HG03565 (cell line): ENCODE measurements around the gene RBM20.
"Not testable (repeated sequence)": the region's sequence is repeated elsewhere in the genome, so short reads cannot be mapped to it uniquely, and the experiment has no call there.

Source experiments
- ATAC-seq: cut with Tn5 transposase; IDR thresholded peaks from one replicate; pipeline ENCODE4 v1.9.1; 2021; ENCODE audit warnings: mild to moderate bottlenecking, moderate library complexity; ENCODE audit not compliant: unreplicated experiment

Gene RBM20

DNA sequence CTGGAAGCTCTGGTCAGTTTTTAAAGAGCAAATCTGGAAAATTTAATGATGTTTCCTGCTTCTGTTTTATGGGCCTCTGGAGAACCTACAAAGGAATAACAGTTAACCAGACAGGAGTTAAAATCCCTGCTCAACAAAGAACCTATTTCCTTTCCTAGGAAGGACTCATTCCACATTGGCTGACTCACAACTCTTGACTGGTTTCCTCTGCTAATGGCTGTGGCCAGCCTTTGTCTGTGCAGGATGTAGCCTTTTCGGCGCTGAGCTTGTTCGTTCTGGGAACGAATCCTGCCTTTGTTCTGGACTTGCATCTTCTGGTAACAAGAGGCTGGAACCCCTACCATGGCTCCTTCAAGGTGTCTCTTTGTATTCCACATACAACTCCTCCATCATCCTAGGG, 114.8 kb downstream of the RBM20 start:
- no peak for ATAC-seq

- no peak for ATAC-seq
Measured at GRCh38 chr10:110759523-110759922, 115.4 kb downstream of the RBM20 start.

GRCh38 chr10:110762109-110762848, 118.1 kb downstream of the RBM20 start:
- ATAC-seq = no peak

- no peak for ATAC-seq
Measured at GRCh38 chr10:110762849-110763211, 118.7 kb downstream of the RBM20 start.

GRCh38 chr10:110764378-110764777, 120.2 kb downstream of the RBM20 start:
- no peak for ATAC-seq

- ATAC-seq = no peak
Measured at GRCh38 chr10:110764793-110765512, 120.8 kb downstream of the RBM20 start.

- no peak for ATAC-seq
Measured at GRCh38 chr10:110765513-110766319, 121.6 kb downstream of the RBM20 start.

GRCh38 chr10:110767601-110768000, 123.5 kb downstream of the RBM20 start:
- not testable (repeated sequence) for ATAC-seq

DNA sequence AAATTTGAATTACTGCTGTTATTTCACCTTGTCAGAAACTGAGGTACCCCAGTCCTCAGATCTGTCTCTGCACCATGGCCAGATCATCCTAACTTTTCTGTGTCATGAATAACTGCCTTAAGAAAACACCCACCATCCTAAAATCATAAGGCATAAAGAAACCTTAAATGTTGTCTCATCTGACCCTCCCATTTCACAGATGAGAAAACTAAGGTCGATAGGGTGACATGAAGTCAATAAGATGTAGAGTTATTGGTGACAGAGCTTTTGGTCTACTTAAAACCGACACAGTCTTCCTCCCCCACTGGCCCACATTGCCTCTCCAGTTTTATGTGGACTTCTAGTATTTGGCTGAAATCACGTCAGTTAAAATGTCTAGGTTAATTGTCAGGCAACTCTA, 126.1 kb downstream of the RBM20 start:
- ATAC-seq = no peak

DNA sequence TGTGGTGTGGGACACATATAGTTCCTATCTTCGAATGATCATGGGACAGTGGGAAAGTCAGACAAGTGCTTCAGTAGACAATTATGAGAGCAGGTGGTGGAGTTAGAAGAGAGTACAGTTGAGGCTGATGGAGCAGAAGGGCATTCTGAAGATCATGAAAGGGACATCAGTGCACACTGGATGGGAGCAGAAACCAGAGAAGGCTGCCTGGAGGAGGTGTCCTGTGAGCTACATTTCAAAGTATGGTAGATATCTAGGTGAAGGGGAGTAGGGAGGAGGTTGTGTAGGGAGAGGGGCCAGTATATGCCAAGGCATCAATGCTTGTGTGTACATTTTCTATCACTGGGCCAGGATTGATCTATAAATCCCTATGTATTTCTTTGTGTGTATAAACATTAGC, 127.3 kb downstream of the RBM20 start:
- ATAC-seq = no peak

GRCh38 chr10:110771991-110772390, 127.9 kb downstream of the RBM20 start:
- no peak for ATAC-seq

- ATAC-seq = no peak
Measured at GRCh38 chr10:110772454-110773025, 128.4 kb downstream of the RBM20 start.

DNA sequence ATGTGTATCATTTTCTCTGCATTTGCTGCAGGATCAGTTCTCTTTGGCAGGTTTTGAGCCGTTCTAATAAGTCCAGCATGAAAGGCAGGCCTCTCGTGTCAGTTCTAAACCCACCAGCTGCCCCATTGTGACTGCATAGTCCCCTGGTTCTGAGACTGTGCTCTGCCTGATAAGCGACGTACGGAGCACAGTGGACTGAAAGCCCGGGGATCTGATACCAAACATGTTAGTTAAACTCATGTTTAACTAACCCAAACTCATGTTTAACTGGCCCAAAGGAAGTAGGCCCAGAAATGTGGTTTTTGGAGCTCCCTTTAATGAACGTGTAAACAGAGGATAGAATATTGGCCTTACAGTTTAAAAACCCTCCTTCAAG, 129.5 kb downstream of the RBM20 start:
- ATAC-seq = no peak

- ATAC-seq = peak; percentile 95
Measured at GRCh38 chr10:110774069-110775019, 130.2 kb downstream of the RBM20 start.

DNA sequence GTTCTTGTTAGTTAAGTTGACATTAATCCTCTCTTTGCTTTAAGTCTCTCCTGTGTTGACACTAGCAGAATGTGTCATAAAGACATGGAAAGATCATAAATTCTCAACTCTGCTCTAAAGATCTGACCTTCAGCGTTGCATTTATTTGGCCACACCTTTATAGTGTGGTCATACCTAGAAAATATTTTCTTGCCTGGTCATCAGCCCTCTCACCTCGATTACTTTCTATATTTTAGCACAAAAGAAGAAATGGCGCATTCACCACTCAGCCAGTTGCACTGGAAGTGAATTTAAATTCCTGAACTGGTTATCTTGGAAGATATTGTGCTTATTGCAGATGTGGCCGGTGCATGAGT, 130.9 kb downstream of the RBM20 start:
- no peak for ATAC-seq

DNA sequence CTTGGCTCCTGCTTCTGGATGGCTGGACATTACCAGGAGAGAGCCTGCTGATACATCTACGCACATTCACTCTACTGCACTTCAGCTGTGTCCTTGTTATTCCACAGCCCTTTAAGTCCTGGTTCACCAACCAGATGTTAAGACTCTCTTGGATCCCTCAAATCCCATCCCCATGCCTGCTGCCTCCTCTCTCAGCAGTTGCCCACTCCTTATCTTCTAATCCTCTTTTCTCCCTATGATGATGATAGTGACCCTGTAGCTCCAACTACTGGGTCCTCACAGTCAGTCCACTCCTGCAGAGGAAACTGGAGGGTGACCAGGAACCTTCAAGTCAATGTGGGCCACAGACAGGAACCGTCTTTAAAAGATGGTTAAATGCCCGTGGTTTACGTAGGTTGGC, 131.3 kb downstream of the RBM20 start:
- no peak for ATAC-seq

DNA sequence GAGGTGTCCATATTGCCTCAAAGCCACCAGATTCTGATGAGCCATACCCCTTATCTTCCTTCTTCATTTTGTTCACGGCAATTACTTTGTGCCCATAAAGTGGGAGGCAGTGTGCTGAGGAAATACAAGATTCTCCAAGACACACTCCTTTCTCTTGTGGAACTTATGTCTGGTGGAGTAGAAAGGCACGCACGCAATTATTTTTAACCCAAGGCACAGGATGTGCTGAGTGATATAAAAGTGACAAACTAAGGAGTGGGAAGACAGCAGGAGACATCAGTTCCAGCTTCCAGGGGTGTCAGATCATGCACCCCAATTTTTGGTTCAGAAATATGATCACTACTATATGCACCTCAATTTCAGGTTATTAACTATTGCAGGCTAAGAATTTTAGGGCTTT, 132.9 kb downstream of the RBM20 start:
- ATAC-seq = no peak

DNA sequence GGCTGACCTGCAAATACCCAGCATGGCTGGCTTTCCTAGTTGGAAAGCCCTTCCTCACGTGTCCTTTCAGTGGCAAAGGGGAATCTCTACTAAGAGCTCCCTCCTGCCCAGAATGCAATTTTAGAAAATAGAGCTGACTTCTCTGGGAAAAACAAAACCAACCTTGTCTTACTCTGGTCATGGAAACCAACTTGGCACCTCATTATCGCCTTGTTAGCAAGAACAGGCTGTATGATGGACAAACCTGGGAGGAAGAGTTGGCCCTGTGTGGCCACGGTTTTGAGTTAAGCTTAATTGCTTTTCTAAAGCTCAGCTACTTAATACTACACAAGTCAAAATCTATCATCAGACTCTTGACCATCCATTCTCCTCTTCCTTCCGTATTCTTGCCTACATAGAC, 133.5 kb downstream of the RBM20 start:
- ATAC-seq = no peak

DNA sequence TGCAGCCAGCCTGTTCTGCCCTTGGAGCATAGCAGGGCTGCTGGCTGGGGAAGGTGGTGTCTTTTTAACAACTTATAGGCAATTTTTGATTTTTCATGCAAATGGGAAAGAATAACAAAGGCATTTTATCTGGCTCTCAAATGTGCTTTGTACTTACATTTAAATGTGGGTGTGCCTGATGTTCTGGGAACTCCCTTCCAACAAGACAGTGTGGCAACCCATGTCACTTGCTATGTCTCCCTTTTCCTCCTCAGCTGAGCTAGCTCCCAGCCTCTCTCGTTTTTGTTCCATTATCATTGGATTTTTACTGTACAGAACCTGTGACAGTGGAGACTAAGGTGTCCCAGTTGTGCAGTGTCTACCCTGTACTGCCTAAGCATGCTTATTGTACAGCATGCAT, 134.1 kb downstream of the RBM20 start:
- ATAC-seq = no peak

DNA sequence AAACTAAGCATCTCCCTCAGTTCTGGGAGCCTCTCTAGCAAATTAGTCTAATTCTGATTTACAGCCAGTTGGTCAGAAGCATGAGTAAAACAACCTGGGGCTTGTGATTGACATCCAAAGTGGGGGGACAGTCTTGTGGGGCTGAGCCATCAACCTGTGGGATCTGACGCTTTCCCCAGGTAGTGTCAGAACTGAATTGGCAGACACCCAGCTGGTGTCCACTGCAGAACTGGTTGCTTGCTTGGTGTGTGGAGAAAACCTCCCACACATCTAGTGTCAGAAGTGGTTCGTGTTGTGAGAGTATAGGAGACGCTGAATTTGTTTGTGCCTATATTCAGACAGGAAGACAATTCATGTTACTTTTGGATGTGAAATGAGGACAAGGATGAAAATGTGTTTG, 135.4 kb downstream of the RBM20 start:
- peak; percentile 42 for ATAC-seq
